Panc1 (cell line): Measurements from ENCODE around the gene HMGN3.
"Not testable (repeated sequence)": the region's sequence is repeated elsewhere in the genome, so short reads cannot be mapped to it uniquely, and the experiment has no call there.

Experiments used
- POLR2AphosphoS5 ChIP-seq: IDR thresholded peaks from 2 replicates; pipeline ENCODE4 v1.6.1; 2012; ENCODE audit warnings: mild to moderate bottlenecking, low read depth, low read length, moderate library complexity
- TF ChIP-seq, protein P1 (sequence below): fragments of 450-650 bp; IDR thresholded peaks from 2 replicates; pipeline ENCODE4 v1.5.1; 2017; ENCODE audit warnings: mild to moderate bottlenecking
- TF ChIP-seq, protein P2 (sequence below), 2 experiments: IDR thresholded peaks; 2 replicates each; pipeline ENCODE4 v1.6.1; 2011 to 2012; ENCODE audit warnings: low read depth in 2 of 2, control low read depth in 1 of 2, low read length in 1 of 2, mild to moderate bottlenecking in 1 of 2, moderate library complexity in 1 of 2; ENCODE audit not compliant: insufficient read depth in 1 of 2

DNA sequence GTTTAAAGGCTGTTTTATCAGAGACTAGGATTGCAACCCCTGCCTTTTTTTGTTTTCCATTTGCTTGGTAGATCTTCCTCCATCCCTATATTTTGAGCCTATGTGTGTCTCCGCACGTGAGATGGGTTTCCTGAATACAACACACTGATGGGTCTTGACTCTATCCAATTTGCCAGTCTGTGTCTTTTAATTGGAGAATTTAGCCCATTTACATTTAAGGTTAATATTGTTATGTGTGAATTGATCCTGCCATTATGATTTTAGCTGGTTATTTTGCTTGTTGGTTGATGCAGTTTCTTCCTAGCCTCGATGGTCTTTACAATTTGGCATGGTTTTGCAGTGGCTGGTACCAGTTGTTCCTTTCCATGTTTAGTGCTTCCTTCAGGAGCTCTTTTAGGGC is 20.6 kb upstream of the HMGN3 start:
- TF ChIP-seq, protein P1, sequence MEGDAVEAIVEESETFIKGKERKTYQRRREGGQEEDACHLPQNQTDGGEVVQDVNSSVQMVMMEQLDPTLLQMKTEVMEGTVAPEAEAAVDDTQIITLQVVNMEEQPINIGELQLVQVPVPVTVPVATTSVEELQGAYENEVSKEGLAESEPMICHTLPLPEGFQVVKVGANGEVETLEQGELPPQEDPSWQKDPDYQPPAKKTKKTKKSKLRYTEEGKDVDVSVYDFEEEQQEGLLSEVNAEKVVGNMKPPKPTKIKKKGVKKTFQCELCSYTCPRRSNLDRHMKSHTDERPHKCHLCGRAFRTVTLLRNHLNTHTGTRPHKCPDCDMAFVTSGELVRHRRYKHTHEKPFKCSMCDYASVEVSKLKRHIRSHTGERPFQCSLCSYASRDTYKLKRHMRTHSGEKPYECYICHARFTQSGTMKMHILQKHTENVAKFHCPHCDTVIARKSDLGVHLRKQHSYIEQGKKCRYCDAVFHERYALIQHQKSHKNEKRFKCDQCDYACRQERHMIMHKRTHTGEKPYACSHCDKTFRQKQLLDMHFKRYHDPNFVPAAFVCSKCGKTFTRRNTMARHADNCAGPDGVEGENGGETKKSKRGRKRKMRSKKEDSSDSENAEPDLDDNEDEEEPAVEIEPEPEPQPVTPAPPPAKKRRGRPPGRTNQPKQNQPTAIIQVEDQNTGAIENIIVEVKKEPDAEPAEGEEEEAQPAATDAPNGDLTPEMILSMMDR, result not testable (repeated sequence)
- not testable (repeated sequence) for TF ChIP-seq POLR2AphosphoS5
- TF ChIP-seq, protein P2, sequence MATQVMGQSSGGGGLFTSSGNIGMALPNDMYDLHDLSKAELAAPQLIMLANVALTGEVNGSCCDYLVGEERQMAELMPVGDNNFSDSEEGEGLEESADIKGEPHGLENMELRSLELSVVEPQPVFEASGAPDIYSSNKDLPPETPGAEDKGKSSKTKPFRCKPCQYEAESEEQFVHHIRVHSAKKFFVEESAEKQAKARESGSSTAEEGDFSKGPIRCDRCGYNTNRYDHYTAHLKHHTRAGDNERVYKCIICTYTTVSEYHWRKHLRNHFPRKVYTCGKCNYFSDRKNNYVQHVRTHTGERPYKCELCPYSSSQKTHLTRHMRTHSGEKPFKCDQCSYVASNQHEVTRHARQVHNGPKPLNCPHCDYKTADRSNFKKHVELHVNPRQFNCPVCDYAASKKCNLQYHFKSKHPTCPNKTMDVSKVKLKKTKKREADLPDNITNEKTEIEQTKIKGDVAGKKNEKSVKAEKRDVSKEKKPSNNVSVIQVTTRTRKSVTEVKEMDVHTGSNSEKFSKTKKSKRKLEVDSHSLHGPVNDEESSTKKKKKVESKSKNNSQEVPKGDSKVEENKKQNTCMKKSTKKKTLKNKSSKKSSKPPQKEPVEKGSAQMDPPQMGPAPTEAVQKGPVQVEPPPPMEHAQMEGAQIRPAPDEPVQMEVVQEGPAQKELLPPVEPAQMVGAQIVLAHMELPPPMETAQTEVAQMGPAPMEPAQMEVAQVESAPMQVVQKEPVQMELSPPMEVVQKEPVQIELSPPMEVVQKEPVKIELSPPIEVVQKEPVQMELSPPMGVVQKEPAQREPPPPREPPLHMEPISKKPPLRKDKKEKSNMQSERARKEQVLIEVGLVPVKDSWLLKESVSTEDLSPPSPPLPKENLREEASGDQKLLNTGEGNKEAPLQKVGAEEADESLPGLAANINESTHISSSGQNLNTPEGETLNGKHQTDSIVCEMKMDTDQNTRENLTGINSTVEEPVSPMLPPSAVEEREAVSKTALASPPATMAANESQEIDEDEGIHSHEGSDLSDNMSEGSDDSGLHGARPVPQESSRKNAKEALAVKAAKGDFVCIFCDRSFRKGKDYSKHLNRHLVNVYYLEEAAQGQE (IDR thresholded peaks at IDR 0.05; ENCODE audit: insufficient read depth in 1 of 2, low read depth in 2 of 2, low read length in 1 of 2), result not testable (repeated sequence)
